GM19193 (cell line): ENCODE data around the gene CEP135.

Source experiments
- POLR2A ChIP-seq: IDR thresholded peaks from 4 replicates; pipeline ENCODE4 v1.6.1; 2011; ENCODE audit not compliant: insufficient read depth, insufficient read length; ENCODE audit errors: extremely low read depth

Gene CEP135, protein sequence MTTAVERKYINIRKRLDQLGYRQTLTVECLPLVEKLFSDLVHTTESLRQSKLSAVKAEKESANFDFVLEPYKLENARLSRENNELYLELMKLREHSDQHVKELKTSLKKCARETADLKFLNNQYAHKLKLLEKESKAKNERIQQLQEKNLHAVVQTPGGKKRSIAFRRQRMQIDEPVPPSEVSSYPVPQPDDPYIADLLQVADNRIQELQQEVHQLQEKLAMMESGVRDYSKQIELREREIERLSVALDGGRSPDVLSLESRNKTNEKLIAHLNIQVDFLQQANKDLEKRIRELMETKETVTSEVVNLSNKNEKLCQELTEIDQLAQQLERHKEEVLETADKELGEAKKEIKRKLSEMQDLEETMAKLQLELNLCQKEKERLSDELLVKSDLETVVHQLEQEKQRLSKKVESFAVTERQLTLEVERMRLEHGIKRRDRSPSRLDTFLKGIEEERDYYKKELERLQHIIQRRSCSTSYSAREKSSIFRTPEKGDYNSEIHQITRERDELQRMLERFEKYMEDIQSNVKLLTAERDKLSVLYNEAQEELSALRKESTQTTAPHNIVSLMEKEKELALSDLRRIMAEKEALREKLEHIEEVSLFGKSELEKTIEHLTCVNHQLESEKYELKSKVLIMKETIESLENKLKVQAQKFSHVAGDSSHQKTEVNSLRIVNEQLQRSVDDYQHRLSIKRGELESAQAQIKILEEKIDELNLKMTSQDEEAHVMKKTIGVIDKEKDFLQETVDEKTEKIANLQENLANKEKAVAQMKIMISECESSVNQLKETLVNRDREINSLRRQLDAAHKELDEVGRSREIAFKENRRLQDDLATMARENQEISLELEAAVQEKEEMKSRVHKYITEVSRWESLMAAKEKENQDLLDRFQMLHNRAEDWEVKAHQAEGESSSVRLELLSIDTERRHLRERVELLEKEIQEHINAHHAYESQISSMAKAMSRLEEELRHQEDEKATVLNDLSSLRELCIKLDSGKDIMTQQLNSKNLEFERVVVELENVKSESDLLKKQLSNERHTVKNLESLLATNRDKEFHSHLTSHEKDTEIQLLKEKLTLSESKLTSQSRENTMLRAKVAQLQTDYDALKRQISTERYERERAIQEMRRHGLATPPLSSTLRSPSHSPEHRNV

DNA sequence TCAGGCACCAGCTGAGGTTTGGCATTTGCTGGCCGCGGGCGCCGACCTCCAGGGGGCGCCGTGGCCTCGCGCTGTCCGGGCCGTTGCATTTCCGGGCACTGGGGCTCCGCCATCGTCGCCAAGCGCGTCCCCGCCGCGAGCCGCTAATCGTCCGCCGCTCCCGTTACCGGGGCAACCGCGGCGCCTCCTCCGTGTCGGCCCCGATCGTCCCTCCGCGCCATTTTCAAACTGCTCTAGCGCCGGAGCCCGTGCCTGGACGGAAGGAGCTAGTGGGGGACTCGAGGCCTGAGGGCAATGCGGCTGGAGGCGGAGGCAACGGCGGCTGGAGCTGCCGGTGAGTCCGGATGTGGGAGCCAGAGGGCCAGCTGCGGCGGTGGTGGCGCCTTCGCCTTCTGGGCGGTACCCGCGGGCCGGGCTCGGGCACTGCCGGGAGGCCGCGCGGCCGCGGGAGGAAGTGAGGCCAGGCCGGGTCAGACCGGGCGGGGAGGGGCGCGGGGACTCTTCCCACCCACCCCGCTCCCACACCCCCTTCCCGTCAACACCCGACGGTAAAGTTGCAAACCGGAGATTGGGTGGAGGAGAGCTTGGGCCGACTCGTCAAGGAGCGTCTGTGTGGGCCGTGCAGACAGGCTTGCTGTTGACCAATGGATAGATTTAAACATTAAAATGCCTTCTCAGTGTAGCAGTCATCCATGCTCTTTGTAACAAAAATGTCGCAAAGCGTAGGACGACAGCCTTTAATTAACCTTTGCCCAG, at the start of gene CEP135:
CEP135 (plus strand) TSS at position 220 of the 756 bp plus-strand sequence. CDS start 3,186 bp downstream, outside the sequence.
- peak; percentile 89 for TF ChIP-seq POLR2A

DNA sequence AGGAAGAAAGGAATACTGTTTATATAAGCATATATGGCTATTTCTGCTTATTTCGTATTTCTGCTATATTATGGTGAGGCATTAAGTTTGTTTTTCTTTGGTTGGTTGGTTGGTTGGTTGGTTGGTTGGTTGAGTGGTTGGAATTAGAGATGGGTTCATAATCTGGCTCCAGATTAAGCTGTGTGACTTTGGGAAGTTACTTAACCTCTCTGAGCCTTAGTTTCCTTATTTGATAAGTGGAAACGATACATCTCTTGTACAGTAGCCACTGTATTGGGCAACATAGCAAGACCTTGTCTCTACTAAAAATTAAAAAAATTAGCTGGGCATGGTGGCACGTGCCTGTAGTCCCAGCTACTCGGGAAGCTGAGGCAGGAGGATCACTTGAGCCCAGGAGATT, 46.1 kb upstream of the CEP135 start:
- TF ChIP-seq POLR2A: no peak

DNA sequence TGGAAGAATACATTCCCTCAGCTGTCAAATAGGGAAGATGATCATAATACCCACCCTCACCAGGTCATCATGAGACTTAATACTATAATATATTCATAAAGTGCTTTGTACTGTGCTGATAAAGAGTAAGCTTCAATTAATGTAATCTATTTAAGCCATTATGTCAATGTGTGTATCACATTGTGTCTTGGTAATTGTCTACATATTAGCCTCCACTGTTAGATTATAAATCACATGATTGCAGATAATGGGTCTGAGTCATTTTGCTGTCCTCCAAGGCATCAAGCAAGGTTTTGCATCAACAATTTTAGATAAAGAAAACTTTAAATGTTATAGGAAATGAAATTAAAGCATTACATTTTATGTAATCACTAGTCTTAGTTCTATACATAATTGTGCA, 45.2 kb upstream of the CEP135 start:
- TF ChIP-seq POLR2A: no peak

DNA sequence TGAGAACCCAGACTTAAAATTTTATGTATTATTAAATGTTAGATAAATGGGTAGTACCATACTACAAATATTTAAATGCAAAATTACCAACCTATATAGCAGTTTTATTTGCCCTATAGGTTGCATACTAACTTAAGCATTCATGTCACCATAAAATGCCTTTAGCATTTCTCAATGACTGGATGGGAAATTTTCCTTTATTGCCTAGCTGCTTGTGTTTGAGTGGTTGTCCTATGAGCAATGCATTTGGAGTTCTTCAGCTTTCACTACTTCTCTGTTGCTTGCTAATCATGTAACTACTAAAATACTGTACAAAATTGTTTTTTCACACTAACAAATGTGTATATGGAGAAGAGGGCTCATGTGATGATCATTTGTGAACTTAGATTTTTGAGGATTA, 44.2 kb upstream of the CEP135 start:
- no peak for TF ChIP-seq POLR2A

DNA sequence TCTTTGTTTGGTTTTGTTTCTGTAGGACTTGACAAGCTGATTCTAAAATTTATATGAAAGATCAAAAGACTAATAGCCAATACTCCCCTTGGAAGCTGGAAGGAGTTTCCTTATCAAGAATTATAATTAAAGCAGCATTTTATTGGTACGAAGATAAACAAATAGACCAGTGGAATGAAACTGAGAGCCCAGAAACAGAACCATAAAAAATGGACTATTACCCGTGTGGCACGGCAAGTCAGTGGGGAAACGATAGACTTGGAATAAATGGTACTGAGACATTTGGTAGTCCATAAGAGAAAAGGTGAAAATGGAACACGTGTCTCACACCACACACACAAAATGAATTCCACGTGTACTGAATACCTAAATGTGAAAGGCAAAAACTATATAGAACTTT, 42.4 kb upstream of the CEP135 start:
- TF ChIP-seq POLR2A: no peak

DNA sequence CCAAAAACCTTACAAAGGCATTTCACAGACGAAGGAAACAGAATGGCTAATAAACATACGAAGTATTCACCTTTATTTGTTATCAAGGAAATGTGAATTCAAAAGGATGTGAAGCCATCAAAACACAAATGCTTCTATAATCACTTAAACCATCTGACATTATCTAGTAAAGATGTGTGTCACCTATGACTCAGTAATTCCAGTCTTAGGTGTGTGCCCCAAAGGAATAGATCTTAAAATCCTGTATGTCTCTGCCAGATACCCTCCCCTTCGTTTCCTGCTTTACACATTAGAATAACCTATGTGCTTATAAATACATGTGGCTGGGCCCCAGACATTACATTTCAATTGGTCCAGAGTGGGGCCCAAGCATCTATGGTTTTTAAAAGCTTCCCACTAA, 41.8 kb upstream of the CEP135 start:
- no peak for TF ChIP-seq POLR2A

DNA sequence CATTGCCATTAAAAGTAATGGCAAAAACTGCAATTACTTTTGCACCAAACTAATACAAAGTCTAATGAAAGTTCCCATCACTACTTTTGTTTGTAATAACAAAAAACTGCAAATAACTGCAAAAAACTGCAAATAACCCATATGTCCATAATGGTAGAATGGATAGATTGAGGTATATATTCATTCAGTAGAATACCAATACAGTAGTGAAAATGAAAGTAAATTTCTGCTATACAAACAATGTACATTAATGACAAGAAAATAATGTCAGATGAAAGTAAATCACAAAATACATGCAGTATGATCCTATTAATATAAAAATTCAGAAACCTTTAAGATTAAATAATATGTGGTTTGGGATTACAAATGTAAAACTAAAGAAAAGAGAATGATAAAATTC, 41.3 kb upstream of the CEP135 start:
- no peak for TF ChIP-seq POLR2A

DNA sequence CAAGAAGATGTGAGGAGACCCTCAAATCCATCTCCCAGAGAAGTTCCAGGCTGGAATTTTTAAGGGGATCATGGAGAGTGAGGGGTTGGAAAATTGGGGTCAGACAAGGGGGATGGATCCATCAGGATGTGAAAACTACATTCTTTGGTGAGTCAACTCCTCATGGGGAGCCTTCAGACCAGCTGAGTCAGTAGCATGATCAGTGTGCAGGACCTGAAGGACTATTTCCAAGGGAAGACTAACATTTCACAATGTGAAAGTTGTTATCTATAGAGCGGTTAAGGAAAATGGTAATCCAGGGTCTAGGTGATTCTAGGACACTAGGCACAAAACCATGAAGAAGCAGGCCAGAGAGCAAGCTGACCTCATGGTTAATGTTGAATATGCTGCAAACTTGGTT, 38.6 kb upstream of the CEP135 start:
- TF ChIP-seq POLR2A: no peak

DNA sequence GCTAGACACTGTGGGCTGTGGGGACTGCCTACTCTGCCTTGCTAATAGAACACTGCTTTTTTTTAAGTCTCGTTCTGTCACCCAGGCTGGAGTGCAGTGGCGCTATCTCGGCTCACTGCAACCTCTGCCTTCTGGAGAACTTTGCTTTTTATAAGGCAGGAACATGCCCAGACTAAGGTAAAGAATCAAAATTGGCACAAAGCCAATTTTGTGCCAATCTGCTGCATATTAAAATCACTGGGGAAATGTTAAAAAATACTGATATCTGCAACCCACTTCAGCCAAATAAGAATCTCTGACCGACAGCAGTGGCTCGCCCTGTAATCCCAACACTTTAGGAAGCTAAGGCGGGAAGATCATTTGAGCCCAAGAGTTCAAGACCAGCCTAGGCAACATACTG, 36.5 kb upstream of the CEP135 start:
- no peak for TF ChIP-seq POLR2A

DNA sequence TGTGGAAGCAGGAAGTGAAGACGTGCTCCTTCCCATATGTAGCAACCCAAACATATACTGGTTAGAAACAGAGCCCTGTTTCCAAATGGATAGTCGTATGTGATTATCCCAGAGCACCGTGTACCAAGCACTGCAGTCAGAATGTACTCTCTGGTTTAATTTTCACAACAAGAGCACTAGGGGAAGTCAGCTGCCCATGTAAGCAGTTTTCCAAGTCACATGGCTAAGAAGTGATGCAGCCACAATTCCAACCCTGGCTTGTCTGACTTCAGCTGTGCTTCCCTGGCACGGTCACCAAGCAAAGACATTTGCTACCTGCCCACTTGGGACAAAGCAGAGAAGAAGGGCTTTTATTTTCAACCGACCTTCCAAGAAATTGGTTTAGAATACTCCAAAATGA, 28.2 kb upstream of the CEP135 start:
- no peak for TF ChIP-seq POLR2A

DNA sequence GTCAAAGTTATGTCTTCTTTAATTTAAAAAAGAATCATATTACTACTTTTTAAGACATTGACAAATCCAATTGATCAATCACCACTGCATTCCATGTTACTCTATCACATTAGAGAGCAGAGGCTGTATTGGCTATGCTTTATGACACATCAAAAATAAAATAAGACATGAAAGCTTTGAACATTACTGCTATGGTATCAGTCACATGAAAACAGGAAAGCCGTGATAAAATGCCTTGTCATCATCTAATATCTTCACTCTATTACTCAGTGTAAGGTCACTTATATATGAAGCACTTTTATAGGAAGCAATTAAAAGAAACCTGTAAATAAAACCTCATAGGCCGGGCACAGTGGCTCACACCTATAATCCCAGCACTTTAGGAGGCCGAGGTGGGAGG, 27.7 kb upstream of the CEP135 start:
- TF ChIP-seq POLR2A: no peak

DNA sequence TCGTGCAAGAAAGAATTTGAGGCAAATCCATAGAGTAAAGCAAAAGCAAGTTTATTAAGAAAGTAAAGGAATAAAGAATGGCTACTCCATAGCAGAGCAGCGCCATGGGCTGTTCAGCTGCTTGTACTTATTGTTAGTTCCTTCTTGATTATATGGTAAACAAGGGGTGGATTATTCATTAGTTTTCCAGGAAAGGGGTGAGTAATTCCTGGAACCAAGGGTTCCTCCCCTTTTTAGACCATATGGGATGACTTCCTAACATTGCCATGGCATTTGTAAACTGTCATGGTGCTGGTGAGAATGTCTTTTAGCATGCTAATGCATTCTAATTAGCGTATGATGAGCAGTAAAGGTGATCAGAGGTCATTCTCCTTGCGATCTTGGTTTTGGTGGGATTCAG, 23.5 kb upstream of the CEP135 start:
- TF ChIP-seq POLR2A: no peak

DNA sequence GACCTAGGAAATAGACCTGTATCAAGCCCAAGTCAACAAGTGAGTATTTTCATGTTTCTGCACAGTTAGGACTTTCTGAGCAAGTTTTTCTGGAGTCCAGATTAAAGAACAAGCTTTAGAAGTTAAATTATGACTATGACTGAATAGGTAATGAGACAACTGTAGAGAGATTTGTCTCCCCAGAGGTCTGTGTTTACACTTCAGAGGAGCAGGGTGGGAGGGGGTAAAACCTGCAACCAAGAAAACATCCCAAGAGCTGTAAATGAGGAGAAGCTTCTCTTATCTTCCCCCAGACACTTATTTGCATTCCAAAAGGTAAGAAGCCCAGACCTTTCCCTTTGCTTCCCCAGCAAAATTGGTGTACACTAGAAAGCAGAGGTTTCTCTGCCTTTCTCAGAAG, 22.1 kb upstream of the CEP135 start:
- TF ChIP-seq POLR2A: no peak

DNA sequence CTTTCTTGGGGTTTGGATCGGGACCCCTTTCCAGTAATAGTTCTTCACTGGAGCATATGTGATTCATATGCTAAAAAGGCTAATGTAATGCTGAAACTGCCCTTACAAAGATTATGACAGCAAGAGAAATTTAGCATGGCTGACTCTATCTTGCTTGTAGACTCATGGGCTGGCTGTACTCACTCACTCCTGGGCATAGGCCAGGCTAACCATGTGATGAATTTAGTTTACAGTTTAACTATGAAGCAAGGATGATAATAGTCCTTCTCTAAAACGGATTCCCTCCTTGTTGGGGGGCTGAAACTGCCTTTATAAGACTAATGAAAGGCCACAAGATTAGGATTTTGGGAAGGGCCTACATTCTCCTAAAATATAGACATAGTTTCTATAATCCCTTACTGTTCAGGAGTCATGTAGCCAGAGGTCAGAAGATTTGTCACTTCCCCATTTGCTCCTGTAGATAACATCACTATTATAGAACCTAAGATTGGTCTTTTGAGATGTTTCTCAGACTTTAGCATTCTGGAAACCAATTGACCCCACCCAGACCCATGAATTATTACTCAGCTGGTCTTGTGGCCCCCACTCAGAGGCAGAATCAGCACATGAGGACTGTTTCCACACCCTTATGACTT, 20.8 kb upstream of the CEP135 start:
- no peak for TF ChIP-seq POLR2A
